GM18517 (cell line): ENCODE measurements around the gene RPL19.
"Not testable (repeated sequence)": the region's sequence is repeated elsewhere in the genome, so short reads cannot be mapped to it uniquely, and the experiment has no call there.

Source experiments
- ATAC-seq: cut with Tn5 transposase; IDR thresholded peaks from one replicate; pipeline ENCODE4 v1.9.1; 2021; ENCODE audit warnings: mild to moderate bottlenecking, moderate library complexity; ENCODE audit not compliant: unreplicated experiment

Gene RPL19

GRCh38 chr17:39200070-39200879 is at the start of gene RPL19:
Gene RPL19, plus strand, starts transcription at chr17:39200283. Its CDS starts 62 bp downstream, at chr17:39200345.
- peak; percentile 55 for ATAC-seq

- no peak for ATAC-seq
These were observed 49.3 kb upstream of the RPL19 start for GRCh38 chr17:39150795-39151149.

- ATAC-seq: no peak
These were observed 48.7 kb upstream of the RPL19 start, which contains the start of gene PLXDC1 for GRCh38 chr17:39151150-39151942. Gene PLXDC1, minus strand, starts transcription at chr17:39151637. Its CDS starts 200 bp downstream, at chr17:39151437.

- no peak for ATAC-seq
These were observed 47.9 kb upstream of the RPL19 start for GRCh38 chr17:39151943-39152818.

GRCh38 chr17:39153599-39154051 is 46.5 kb upstream of the RPL19 start:
- ATAC-seq: peak; percentile 58

GRCh38 chr17:39155654-39156053 is 44.4 kb upstream of the RPL19 start:
- ATAC-seq: no peak

GRCh38 chr17:39156491-39156890 is 43.6 kb upstream of the RPL19 start:
- ATAC-seq: no peak

GRCh38 chr17:39158623-39159022 is 41.5 kb upstream of the RPL19 start:
- ATAC-seq: no peak

- no peak for ATAC-seq
These were observed 38.1 kb upstream of the RPL19 start for GRCh38 chr17:39161962-39162361.

GRCh38 chr17:39164675-39165143 is 35.4 kb upstream of the RPL19 start:
- peak; percentile 71 for ATAC-seq

GRCh38 chr17:39165178-39165840 is 34.8 kb upstream of the RPL19 start:
- no peak for ATAC-seq

- no peak for ATAC-seq
These were observed 34.2 kb upstream of the RPL19 start, which contains the start of gene ARL5C for GRCh38 chr17:39165841-39166349. Gene ARL5C, minus strand, starts transcription at chr17:39166161. Its CDS starts 401 bp downstream, at chr17:39165760.

- ATAC-seq: no peak
These were observed 33.4 kb upstream of the RPL19 start for GRCh38 chr17:39166437-39167335.

- no peak for ATAC-seq
These were observed 32.6 kb upstream of the RPL19 start for GRCh38 chr17:39167476-39167875.

GRCh38 chr17:39168503-39168902 is 31.6 kb upstream of the RPL19 start:
- not testable (repeated sequence) for ATAC-seq

- ATAC-seq: no peak
These were observed 31.0 kb upstream of the RPL19 start for GRCh38 chr17:39169101-39169500.

- ATAC-seq: no peak
These were observed 30.6 kb upstream of the RPL19 start for GRCh38 chr17:39169518-39169917.

- no peak for ATAC-seq
These were observed 30.0 kb upstream of the RPL19 start for GRCh38 chr17:39170109-39170508.

- no peak for ATAC-seq
These were observed 29.5 kb upstream of the RPL19 start for GRCh38 chr17:39170558-39170957.
